GM12872 (cell line): ENCODE data around the gene IL1R1.

Experiments used
- TF ChIP-seq, protein P1 (sequence below): IDR thresholded peaks from 3 replicates; pipeline ENCODE4 v1.5.1; 2011; ENCODE audit warnings: low read depth, mild to moderate bottlenecking, low read length, moderate library complexity; ENCODE audit not compliant: insufficient read depth

The IL1R1 gene

DNA sequence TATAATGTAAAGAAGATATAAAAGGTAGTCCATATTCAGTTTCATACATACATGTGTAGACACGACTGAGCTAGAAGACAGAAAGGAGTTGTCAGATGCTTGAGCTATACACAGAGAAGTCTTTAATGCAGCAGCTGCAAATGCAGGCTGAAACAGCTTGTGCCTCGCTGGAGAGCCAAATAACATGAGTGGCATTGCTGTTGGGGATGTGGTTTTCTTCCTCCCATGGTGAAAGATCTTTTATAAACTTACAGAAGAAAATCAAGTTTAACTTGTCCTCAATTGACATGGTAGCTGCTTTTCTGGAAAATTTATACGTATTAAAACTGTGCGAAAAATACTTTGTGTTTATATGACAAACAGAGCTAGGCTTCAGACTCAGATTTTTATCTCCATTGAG is 16.4 kb upstream of the IL1R1 start:
- TF ChIP-seq, protein P1, sequence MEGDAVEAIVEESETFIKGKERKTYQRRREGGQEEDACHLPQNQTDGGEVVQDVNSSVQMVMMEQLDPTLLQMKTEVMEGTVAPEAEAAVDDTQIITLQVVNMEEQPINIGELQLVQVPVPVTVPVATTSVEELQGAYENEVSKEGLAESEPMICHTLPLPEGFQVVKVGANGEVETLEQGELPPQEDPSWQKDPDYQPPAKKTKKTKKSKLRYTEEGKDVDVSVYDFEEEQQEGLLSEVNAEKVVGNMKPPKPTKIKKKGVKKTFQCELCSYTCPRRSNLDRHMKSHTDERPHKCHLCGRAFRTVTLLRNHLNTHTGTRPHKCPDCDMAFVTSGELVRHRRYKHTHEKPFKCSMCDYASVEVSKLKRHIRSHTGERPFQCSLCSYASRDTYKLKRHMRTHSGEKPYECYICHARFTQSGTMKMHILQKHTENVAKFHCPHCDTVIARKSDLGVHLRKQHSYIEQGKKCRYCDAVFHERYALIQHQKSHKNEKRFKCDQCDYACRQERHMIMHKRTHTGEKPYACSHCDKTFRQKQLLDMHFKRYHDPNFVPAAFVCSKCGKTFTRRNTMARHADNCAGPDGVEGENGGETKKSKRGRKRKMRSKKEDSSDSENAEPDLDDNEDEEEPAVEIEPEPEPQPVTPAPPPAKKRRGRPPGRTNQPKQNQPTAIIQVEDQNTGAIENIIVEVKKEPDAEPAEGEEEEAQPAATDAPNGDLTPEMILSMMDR, result no peak

DNA sequence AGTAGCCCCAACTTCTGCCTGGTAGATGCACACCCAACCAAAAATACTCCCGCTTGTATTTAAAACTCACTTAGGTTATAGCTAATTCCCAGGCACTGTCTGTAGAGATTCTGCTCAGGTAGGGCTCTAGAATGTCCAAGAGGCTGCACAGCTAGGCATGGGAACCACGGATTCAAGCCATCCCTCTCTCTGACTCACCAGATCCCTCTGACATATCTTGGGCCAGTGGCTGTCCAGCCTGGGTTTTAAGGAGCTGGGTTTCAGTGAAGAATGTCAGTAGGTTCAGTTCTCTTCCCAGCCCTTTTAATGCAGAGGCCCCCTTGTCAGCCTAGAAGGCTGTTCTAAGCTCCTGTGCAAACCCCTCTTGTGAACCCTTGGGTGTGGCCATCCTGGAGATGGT is 15.9 kb upstream of the IL1R1 start:
- TF ChIP-seq, protein P1, result no peak

DNA sequence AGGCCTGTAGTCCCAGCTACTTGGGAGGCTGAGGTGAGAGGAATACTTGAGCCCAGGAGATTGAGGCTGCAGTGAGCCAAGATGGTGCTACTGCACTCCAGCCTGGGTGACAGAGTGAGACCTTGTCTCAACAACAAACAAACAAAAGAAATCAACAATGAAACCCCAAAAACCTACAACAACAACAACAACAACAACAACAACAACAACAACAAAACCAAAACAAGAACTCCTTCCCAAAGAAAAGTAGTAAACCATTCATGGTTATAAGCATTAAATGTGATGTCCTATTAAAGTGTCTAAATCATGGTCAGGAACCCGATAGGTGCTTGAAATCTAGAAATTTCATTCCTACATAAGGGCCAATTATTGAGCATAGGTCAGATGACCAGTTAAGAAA is 13.5 kb upstream of the IL1R1 start:
- TF ChIP-seq, protein P1, result no peak

DNA sequence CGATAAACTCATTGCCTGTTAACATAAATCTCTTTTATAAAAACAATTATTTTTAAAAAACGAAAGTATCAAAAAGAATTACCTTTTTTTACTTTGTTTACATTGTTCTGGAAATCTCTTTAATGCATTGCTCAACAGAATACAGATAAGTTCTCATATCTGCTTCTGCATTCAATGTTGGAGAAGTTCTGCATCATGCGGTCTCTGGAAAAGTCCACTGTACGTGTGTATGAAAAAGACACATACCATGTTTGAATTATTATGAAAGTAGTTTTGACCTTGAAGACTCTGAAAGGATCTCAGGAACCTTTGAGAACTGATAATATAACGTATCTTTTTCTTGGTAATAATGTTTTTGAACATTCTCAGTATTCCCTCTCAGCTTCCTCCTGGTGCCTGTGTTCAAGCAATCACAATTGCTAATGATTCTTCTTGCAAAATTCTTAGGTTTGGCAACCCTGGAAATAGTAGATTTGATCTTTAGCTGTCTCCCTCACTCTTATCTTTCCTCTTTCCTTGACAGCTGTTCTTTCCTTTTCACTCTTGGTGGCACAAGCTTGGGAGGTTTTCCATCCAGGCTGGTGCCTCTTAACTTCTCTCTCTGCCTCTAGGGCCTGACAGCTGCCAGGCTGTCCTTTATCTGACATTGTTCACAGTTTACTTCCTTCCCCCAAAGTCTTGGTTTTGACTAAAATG is 12.4 kb upstream of the IL1R1 start:
- TF ChIP-seq, protein P1, result no peak

DNA sequence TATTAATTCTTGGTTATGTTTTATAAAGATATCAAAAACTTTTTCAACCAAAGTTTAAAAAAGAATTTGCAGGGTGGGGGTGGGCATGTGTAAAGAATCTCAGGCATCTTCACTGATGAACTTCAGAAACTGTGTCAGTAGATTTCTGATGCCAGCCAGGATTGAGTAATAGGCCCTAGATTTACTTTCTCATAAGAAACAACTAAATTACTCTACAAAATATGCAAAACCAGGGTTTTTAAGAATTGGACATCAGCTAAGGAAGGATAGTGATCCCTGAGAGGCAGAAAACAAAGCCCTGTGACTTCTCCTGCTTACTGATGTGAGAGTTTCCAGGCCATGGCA is 11.9 kb upstream of the IL1R1 start:
- TF ChIP-seq, protein P1, result no peak

DNA sequence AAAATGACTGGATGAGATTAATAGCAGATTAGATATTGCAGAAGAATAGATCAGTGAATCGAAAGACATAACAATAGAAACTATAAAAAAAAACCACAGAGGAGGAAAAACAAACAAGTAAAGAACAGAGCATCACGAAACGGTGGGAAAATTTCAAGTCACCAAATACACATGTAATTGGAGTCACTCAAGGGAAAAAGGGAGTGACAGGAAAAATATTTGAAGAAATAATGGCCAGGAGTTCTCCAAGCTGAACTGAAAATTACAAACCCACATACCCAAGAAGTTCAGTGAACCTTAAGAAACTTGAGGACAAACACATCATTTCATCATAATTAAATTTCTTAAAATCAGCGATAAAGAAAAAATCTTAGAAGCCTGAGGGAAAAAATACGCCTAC is 11.0 kb upstream of the IL1R1 start:
- TF ChIP-seq, protein P1, result no peak

DNA sequence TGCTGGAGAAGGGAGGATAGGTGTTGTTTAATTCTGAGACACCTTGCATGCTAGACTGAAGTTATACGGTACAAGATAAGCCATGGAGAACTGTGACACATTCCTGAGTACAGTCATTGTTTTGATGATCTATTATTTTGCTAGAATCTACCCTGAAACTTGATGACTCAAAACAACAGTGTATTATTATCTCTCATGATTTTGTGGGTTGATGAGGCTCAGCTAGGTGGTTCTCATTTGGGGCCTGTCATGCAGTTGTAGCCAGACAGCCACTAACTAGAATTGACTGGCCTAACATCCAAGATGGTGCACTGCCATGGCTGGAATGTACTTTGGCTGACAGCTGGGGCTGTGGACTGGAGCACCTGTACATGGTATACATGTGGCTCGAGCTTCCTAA is 5.4 kb upstream of the IL1R1 start:
- TF ChIP-seq, protein P1, result no peak
